ENCODE data around the gene ARHGAP25. TPM values are rescaled to one million over a fixed set of nuclear protein-coding genes. Genes with fewer than 3 reads are reported as not detected.

The ARHGAP25 gene
- total RNA-seq, 1 donor from 2014 or later = 9.6 TPM

GRCh38 chr2:68774569-68775271 lies 40.1 kb downstream of the ARHGAP25 start:
- peaks cover 30% of the 10 kb centered on the region for H3K4me1 ChIP-seq
- intact Hi-C loops (cut with DNase I) = no loop called here
- peak overlapping the region; percentile 62 for H3K27ac ChIP-seq
- peak overlapping the region; percentile 36 to 48 for H3K4me3 ChIP-seq
- H3K36me3 ChIP-seq = no peaks in the 10 kb centered on the region
- TF ChIP-seq POLR2AphosphoS5 (IDR thresholded peaks at IDR 0.05; ENCODE audit: insufficient read depth in 1 of 2, low read depth in 1 of 2) (peak in 1 of 2 donors; percentile 66), POLR2A (IDR thresholded peaks at IDR 0.05) (peak in 1 of 2 donors; percentile 16), CTCF (IDR thresholded peaks at IDR 0.05) (no peak)
- DNase-seq (ENCODE audit: extremely low spot score in 2 of 2) = no peak
- no peaks in the 10 kb centered on the region for H3K9me3 ChIP-seq
- no peaks in the 10 kb centered on the region for H3K27me3 ChIP-seq

- Histone ChIP-seq H3K27me3 (no peaks in the 10 kb centered on the region), H3K27ac (peak overlapping the region; percentile 62), H3K4me1 (peaks cover 30% of the 10 kb centered on the region), H3K36me3 (no peaks in the 10 kb centered on the region), H3K4me3 (peak overlapping the region; percentile 36 to 48), H3K9me3 (no peaks in the 10 kb centered on the region)
- TF ChIP-seq POLR2AphosphoS5 (IDR thresholded peaks at IDR 0.05; ENCODE audit: insufficient read depth in 1 of 2, low read depth in 1 of 2) = no peak
- no peak for TF ChIP-seq CTCF (IDR thresholded peaks at IDR 0.05)
- TF ChIP-seq POLR2A (IDR thresholded peaks at IDR 0.05) = no peak
- intact Hi-C loops (cut with DNase I) = no loop called here
- DNase-seq (ENCODE audit: extremely low spot score in 2 of 2) = no peak
Measured at GRCh38 chr2:68775272-68775842, 40.7 kb downstream of the ARHGAP25 start.

GRCh38 chr2:68776124-68776523 lies 41.5 kb downstream of the ARHGAP25 start:
- no peaks in the 10 kb centered on the region for H3K27me3 ChIP-seq
- DNase-seq (ENCODE audit: extremely low spot score in 2 of 2) = no peak
- peak overlapping the region; percentile 62 for H3K27ac ChIP-seq
- no peaks in the 10 kb centered on the region for H3K9me3 ChIP-seq
- peaks cover 25% of the 10 kb centered on the region for H3K4me1 ChIP-seq
- no peak for TF ChIP-seq POLR2AphosphoS5 (IDR thresholded peaks at IDR 0.05; ENCODE audit: insufficient read depth in 1 of 2, low read depth in 1 of 2)
- H3K4me3 ChIP-seq = no peak overlapping the region
- no peaks in the 10 kb centered on the region for H3K36me3 ChIP-seq
- intact Hi-C loops (cut with DNase I) = no loop called here

GRCh38 chr2:68779595-68779994 lies 45.0 kb downstream of the ARHGAP25 start:
- Histone ChIP-seq H3K4me1 (peaks cover 9% of the 10 kb centered on the region), H3K4me3 (no peak overlapping the region), H3K27ac (no peak overlapping the region), H3K27me3 (no peaks in the 10 kb centered on the region), H3K9me3 (no peaks in the 10 kb centered on the region), H3K36me3 (no peaks in the 10 kb centered on the region)
- intact Hi-C loops (cut with DNase I) = no loop called here
- no peak for TF ChIP-seq POLR2AphosphoS5 (IDR thresholded peaks at IDR 0.05; ENCODE audit: insufficient read depth in 1 of 2, low read depth in 1 of 2)
- no peak for TF ChIP-seq POLR2A (IDR thresholded peaks at IDR 0.05)
- no peak for TF ChIP-seq CTCF (IDR thresholded peaks at IDR 0.05)
- no peak for DNase-seq (ENCODE audit: extremely low spot score in 2 of 2)

GRCh38 chr2:68784188-68784587 lies 49.6 kb downstream of the ARHGAP25 start:
- H3K36me3 ChIP-seq = no peaks in the 10 kb centered on the region
- H3K9me3 ChIP-seq = no peaks in the 10 kb centered on the region
- H3K27me3 ChIP-seq = no peaks in the 10 kb centered on the region
- no peak overlapping the region for H3K27ac ChIP-seq
- DNase-seq (ENCODE audit: extremely low spot score in 2 of 2) = no peak
- no peak for TF ChIP-seq POLR2A (IDR thresholded peaks at IDR 0.05)
- no peak overlapping the region for H3K4me3 ChIP-seq
- intact Hi-C loops (cut with DNase I) = no loop called here
- H3K4me1 ChIP-seq = no peaks in the 10 kb centered on the region

- intact Hi-C loops (cut with DNase I) = no loop called here
- no peak overlapping the region for H3K4me3 ChIP-seq
- H3K27ac ChIP-seq = no peak overlapping the region
- DNase-seq (ENCODE audit: extremely low spot score in 2 of 2) = no peak
- TF ChIP-seq POLR2AphosphoS5 (IDR thresholded peaks at IDR 0.05; ENCODE audit: insufficient read depth in 1 of 2, low read depth in 1 of 2) (no peak), POLR2A (IDR thresholded peaks at IDR 0.05) (no peak), CTCF (IDR thresholded peaks at IDR 0.05) (no peak)
- H3K27me3 ChIP-seq = no peaks in the 10 kb centered on the region
- H3K36me3 ChIP-seq = no peaks in the 10 kb centered on the region
- H3K4me1 ChIP-seq = no peaks in the 10 kb centered on the region
- H3K9me3 ChIP-seq = no peaks in the 10 kb centered on the region
Measured at GRCh38 chr2:68784915-68785314, 50.3 kb downstream of the ARHGAP25 start.

Measured in vagina (tissue), 2 donors.